Measurements from ENCODE around the gene TESK2. TPM values are rescaled to one million over a fixed set of nuclear protein-coding genes. Genes with fewer than 3 reads are reported as not detected.

Gene TESK2
- total RNA-seq, 1 donor from 2014 or later: 12.2 TPM

- intact Hi-C loops (cut with micrococcal nuclease): no loop called here
- ChIA-PET CTCF (interaction anchor here (1.8 kb wide), 1 partner anchor 118 kb away, joined by 5 read pairs; no protein-coding TSS in a partner anchor), POLR2A (interaction anchor here (0.6 to 1.2 kb wide), 4 partner anchors 10 to 562 kb away, joined by 4 to 9 read pairs (median 6); partner anchors contain the start of gene TESK2)
- H3K27me3 Mint-ChIP-seq: no peaks in the 10 kb centered on the region
- H3K4me1 Mint-ChIP-seq: peaks cover 43% of the 10 kb centered on the region
- TF ChIP-seq CTCF (IDR thresholded peaks at IDR 0.05): no peak
- no peaks in the 10 kb centered on the region for H3K9me3 Mint-ChIP-seq
- no peak overlapping the region for H3K4me3 Mint-ChIP-seq
- peak overlapping the region; percentile 14 for H3K27ac Mint-ChIP-seq
- no peak for DNase-seq
- ATAC-seq (ENCODE audit: low read depth): peak; percentile 58
- H3K36me3 Mint-ChIP-seq (ENCODE audit: low read depth): peaks cover 7% of the 10 kb centered on the region
Observed at GRCh38 chr1:45375104-45376090, 115.6 kb downstream of the TESK2 start.

GRCh38 chr1:45373573-45373972 lies 117.4 kb downstream of the TESK2 start:
- Mint-ChIP-seq H3K27me3 (no peaks in the 10 kb centered on the region), H3K4me1 (peaks cover 47% of the 10 kb centered on the region), H3K27ac (peak overlapping the region; percentile 46), H3K36me3 (ENCODE audit: low read depth) (peaks cover 3% of the 10 kb centered on the region), H3K4me3 (peak overlapping the region; percentile 21), H3K9me3 (no peaks in the 10 kb centered on the region)
- ChIA-PET CTCF (interaction anchor here (0.8 to 2.9 kb wide), 4 partner anchors 9 to 119 kb away, joined by 3 to 14 read pairs (median 5); no protein-coding TSS in a partner anchor), POLR2A (interaction anchor here (0.6 to 1.5 kb wide), 5 partner anchors 15 to 590 kb away, joined by 3 to 12 read pairs (median 5); no protein-coding TSS in a partner anchor)
- no peak for TF ChIP-seq CTCF (IDR thresholded peaks at IDR 0.05)
- DNase-seq (no peak), ATAC-seq (ENCODE audit: low read depth) (no peak)
- intact Hi-C loops (cut with micrococcal nuclease): no loop called here

GRCh38 chr1:45370575-45370974 lies 120.4 kb downstream of the TESK2 start:
- CTCF ChIA-PET: interaction anchor here (0.6 to 1.0 kb wide), 2 partner anchors 11 to 19 kb away, joined by 3 read pairs; no protein-coding TSS in a partner anchor
- Mint-ChIP-seq H3K9me3 (no peaks in the 10 kb centered on the region), H3K27ac (peak overlapping the region; percentile 6), H3K27me3 (no peaks in the 10 kb centered on the region), H3K4me1 (peaks cover 47% of the 10 kb centered on the region), H3K4me3 (no peak overlapping the region), H3K36me3 (ENCODE audit: low read depth) (peaks cover 2% of the 10 kb centered on the region)
- TF ChIP-seq CTCF (IDR thresholded peaks at IDR 0.05): no peak
- intact Hi-C loops (cut with micrococcal nuclease): no loop called here
- no peak for DNase-seq
- POLR2A ChIA-PET: interaction anchor here (0.6 to 1.2 kb wide), 3 partner anchors 23 to 120 kb away, joined by 3 to 6 read pairs (median 3); partner anchors contain the start of gene TESK2
- ATAC-seq (ENCODE audit: low read depth): peak; percentile 42

- Mint-ChIP-seq H3K27me3 (no peaks in the 10 kb centered on the region), H3K9me3 (no peaks in the 10 kb centered on the region), H3K4me3 (no peak overlapping the region), H3K27ac (peak overlapping the region; percentile 75), H3K36me3 (ENCODE audit: low read depth) (peaks cover 2% of the 10 kb centered on the region), H3K4me1 (peaks cover 19% of the 10 kb centered on the region)
- intact Hi-C loops (cut with micrococcal nuclease): no loop called here
- ATAC-seq (ENCODE audit: low read depth): peak; percentile 81
- no peak for TF ChIP-seq CTCF (IDR thresholded peaks at IDR 0.05)
- POLR2A ChIA-PET: interaction anchor here (0.9 to 2.7 kb wide), 3 partner anchors 63 to 126 kb away, joined by 3 to 22 read pairs (median 4); partner anchors contain the start of gene TESK2
- CTCF ChIA-PET: interaction anchor here (0.8 to 13.9 kb wide), 2 partner anchors 9 to 128 kb away, joined by 4 to 326 read pairs; partner anchors contain the start of gene TESK2
- DNase-seq: no peak
Observed at GRCh38 chr1:45365051-45365450, 125.9 kb downstream of the TESK2 start.
